Kidney (tissue), 14 donors: ENCODE results near the gene CAD. TPM values are rescaled to one million over a fixed set of nuclear protein-coding genes. Genes with fewer than 3 reads are reported as not detected.

Experiments
- DNase-seq, 5 donors: peaks; one replicate each; pipeline ENCODE4 v3.0.0-alpha.2; 2013 to 2020
- FAIRE-seq: peaks from 2 replicates; lab custom pipeline; 2012; peaks lifted over from hg19 to GRCh38; lab: Jason Lieb, UNC
- H3K27ac ChIP-seq, 2 donors: one replicate each; pipeline ENCODE4 v1.7.0; 2013; ENCODE audit warnings: low read depth in 2 of 2, low read length in 2 of 2, inconsistent platforms in 1 of 2
- H3K27me3 ChIP-seq: one replicate; pipeline ENCODE4 v1.7.1; 2013; ENCODE audit warnings: low read length, inconsistent platforms; ENCODE audit not compliant: control insufficient read depth, insufficient read depth
- H3K36me3 ChIP-seq, 3 donors: one replicate each; pipeline versions ENCODE4 v1.7.0 to v1.7.1; 2013; ENCODE audit warnings: low read length in 3 of 3, control low read depth in 1 of 3, inconsistent platforms in 1 of 3; ENCODE audit not compliant: insufficient read depth in 3 of 3, control insufficient read depth in 2 of 3
- H3K4me1 ChIP-seq, 3 donors: one replicate each; pipeline versions ENCODE4 v1.7.0 to v1.7.1; 2013; ENCODE audit warnings: low read length in 3 of 3, inconsistent platforms in 1 of 3, low read depth in 1 of 3; ENCODE audit not compliant: control insufficient read depth in 2 of 3, insufficient read depth in 2 of 3
- H3K4me3 ChIP-seq, 3 donors: one replicate each; pipeline versions ENCODE4 v1.7.0 to v1.8.1; 2013; ENCODE audit warnings: low read length in 3 of 3, control low read depth in 1 of 3, inconsistent platforms in 1 of 3
- H3K9ac ChIP-seq, 3 donors: one replicate each; pipeline versions ENCODE4 v1.7.0 to v1.7.1; 2013; ENCODE audit warnings: low read length in 3 of 3, control low read depth in 1 of 3, inconsistent platforms in 1 of 3
- H3K9me3 ChIP-seq, 3 donors: one replicate each; pipeline versions ENCODE4 v1.7.0 to v1.7.1; 2013; ENCODE audit warnings: low read length in 3 of 3, control low read depth in 1 of 3, inconsistent platforms in 1 of 3; ENCODE audit not compliant: control insufficient read depth in 2 of 3, insufficient read depth in 1 of 3
- intact Hi-C: fragments of 100-400 bp; cut with DNase I; formaldehyde crosslinking; loops from one replicate; pipeline ENCODE4 v1.11.1; 2022
- polyA plus RNA-seq: library from polyadenylated mRNA; stranded (reverse); fragments of 350-450 nt; fragmentation: Illumina TruSeq; extraction: RNeasy Lipid Tissue Mini Kit (QIAGEN cat#74804); gene quantifications from one replicate; pipeline ENCODE4 v1.2.3, GENCODE V29; 2014; ENCODE audit warnings: low read depth, low replicate concordance; ENCODE audit not compliant: insufficient read depth
- total RNA-seq: library from RNA; stranded (reverse); fragmentation: NEBNext Ultra II Directional; extraction: Animal tissue kit (Norgen Biotek cat#: 25700); gene quantifications from one replicate; pipeline ENCODE4 v1.2.1, GENCODE V29; 2021
- TF ChIP-seq, protein P1 (sequence below): IDR thresholded peaks from 3 replicates; pipeline ENCODE4 v1.5.1; 2012; ENCODE audit warnings: mild to moderate bottlenecking, moderate library complexity, borderline replicate concordance; ENCODE audit not compliant: insufficient read depth; ENCODE audit errors: extremely low read depth
- donor health status: control.
- donor health status: control.
- donor health status: control.
- donor health status: control.
- donor health status: control.
- donor health status: DM: yes; HTN: yes; CAD: no.
- donor health status: Normal renal cell carcinoma (clear cell type).

The CAD gene
- total and polyA plus RNA-seq, 2 donors from 2014 or later, result 8.8 to 43.4 TPM

DNA sequence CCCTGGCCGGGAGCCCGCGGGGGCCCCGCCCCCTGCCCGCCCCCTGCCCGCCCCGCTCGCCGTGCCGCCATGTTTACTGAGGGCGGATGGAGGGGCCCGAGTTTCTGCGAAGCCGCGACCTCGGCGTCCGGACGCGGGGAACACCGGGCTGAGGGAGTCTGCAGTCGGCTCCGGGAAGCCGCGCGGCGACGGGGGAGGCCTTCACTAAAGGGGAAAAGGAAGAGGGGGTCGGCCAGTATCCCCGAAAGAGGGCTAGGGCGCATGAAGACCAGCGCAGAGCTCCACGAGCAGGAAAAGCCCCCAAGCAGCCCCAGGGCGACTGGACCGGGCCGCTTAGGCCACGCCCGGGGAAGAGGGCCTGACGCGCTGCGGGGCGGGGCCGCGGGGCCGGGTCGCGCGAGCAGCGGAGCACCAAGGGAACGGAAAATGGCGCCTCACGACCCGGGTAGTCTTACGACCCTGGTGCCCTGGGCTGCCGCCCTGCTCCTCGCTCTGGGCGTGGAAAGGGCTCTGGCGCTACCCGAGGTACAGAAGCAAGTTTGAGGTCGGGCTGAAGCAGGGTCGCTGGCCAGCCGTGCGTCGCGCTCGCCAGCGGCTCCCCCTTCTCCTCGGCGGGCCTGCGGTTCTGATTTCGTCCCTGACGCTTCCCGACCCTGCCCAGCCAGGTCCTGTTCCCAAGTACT, 5.1 kb upstream of the CAD start, which contains the start of the genes ATRAID and SLC5A6:
ATRAID (plus strand) TSS at position 99 of the 683 bp plus-strand sequence; CDS start at position 427, 328 bp downstream.
SLC5A6 (minus strand) TSS at position 326 of the 683 bp plus-strand sequence. CDS start 4,618 bp downstream, outside the sequence.
- no peak for FAIRE-seq
- H3K27ac ChIP-seq, result peak within 1 kb of the TSS; percentile 97 to 98
- H3K4me1 ChIP-seq, result peaks cover 5 to 8% (median 5%) of the 10 kb centered on the region in 3 donors
- H3K9ac ChIP-seq, result peak within 1 kb of the TSS; percentile 84 to 97 (median 94)
- H3K9me3 ChIP-seq, result no peaks in the 10 kb centered on the region
- TF ChIP-seq, protein P1, sequence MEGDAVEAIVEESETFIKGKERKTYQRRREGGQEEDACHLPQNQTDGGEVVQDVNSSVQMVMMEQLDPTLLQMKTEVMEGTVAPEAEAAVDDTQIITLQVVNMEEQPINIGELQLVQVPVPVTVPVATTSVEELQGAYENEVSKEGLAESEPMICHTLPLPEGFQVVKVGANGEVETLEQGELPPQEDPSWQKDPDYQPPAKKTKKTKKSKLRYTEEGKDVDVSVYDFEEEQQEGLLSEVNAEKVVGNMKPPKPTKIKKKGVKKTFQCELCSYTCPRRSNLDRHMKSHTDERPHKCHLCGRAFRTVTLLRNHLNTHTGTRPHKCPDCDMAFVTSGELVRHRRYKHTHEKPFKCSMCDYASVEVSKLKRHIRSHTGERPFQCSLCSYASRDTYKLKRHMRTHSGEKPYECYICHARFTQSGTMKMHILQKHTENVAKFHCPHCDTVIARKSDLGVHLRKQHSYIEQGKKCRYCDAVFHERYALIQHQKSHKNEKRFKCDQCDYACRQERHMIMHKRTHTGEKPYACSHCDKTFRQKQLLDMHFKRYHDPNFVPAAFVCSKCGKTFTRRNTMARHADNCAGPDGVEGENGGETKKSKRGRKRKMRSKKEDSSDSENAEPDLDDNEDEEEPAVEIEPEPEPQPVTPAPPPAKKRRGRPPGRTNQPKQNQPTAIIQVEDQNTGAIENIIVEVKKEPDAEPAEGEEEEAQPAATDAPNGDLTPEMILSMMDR, result no peak
- peak within 1 kb of the TSS; percentile 85 to 92 (median 87) for H3K4me3 ChIP-seq
- H3K36me3 ChIP-seq, result peaks cover 0 to 15% (median 4%) of the 10 kb centered on the region in 3 donors
- intact Hi-C loops, result no loop called here
- H3K27me3 ChIP-seq, result no peaks in the 10 kb centered on the region
- peak; percentile 92 to 97 (median 96) for DNase-seq

DNA sequence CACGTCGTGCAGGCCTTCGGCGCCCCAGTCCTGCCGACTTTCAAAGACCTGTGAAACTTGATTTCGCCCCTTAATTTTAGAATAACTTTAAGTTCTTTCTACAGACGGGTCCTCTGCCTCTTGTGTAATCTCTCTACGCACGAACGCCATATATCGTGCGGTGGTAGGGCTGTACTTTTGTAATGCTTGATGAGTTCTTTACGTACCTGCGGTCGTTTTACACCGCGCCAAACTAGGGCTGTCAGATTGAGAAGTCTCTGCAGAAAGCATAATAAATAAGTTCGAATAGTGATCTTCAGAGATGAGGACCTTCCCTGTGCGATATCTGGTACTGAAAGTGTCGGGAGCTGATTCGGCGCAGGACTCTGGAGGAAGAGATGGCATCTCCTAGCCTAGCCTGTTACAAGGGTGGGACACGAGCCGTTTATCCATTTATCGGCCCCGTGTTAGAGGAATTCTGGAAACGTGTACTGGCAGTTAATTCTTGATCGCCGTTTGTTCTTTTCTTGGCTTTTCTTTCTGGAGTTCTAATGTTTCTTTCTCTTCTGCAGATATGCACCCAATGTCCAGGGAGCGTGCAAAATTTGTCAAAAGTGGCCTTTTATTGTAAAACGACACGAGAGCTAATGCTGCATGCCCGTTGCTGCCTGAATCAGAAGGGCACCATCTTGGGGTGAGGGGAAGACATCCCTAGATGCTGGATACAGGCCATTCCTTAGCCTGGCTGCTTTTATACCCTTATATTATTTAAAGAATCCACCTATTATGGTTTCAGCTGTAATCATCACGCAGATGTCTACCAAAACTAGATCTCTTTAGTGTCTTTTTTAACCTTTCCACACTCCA, 4.3 kb upstream of the CAD start:
- Histone ChIP-seq H3K9me3 (no peaks in the 10 kb centered on the region), H3K27ac (peak overlapping the region; percentile 97 to 98), H3K36me3 (peaks cover 0 to 11% (median 0%) of the 10 kb centered on the region in 3 donors), H3K27me3 (no peaks in the 10 kb centered on the region), H3K4me1 (peaks cover 5 to 9% (median 5%) of the 10 kb centered on the region in 3 donors), H3K4me3 (peak overlapping the region; percentile 73 to 92 (median 84)), H3K9ac (peak overlapping the region; percentile 57 to 97 (median 94))
- TF ChIP-seq, protein P1, result no peak
- intact Hi-C loops, result no loop called here
- peak in 2 of 5 donors; percentile 52 to 83 for DNase-seq
- no peak for FAIRE-seq

DNA sequence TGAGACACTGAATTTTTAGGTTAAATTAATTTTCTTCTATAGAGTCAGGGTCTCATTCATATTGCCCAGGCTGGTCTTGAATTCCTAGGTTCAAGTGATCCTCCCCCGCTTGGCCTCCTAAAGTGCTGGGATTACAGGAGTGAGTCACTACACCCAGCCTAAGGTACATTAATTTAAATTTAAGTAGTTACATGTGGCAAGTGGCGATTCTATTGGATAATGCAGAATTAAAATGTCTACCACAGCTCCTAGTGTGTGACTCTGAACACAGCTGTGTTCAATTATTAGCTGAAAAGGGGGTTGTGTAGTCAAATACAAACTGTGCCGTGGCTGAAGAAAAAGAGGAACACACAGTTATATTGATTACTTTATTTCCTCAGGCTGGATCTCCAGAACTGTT, 2.2 kb upstream of the CAD start:
- no peaks in the 10 kb centered on the region for H3K27me3 ChIP-seq
- H3K9me3 ChIP-seq, result no peaks in the 10 kb centered on the region
- DNase-seq (no peak), FAIRE-seq (no peak)
- TF ChIP-seq, protein P1, result no peak
- H3K4me1 ChIP-seq, result peaks cover 5 to 11% (median 5%) of the 10 kb centered on the region in 3 donors
- no peak overlapping the region for H3K4me3 ChIP-seq
- H3K36me3 ChIP-seq, result peaks cover 0 to 11% (median 0%) of the 10 kb centered on the region in 3 donors
- H3K27ac ChIP-seq, result no peak overlapping the region
- intact Hi-C loops, result no loop called here
- H3K9ac ChIP-seq, result no peak overlapping the region
